ENCODE measurements around the gene PDIK1L. TPM values are rescaled to one million over a fixed set of nuclear protein-coding genes. Genes with fewer than 3 reads are reported as not detected.

PDIK1L gene
- total and polyA plus RNA-seq, 9 of the 15 experiments (the other 6 are each of a cell fraction or from before 2014, with no cell fraction given): 12.8 to 30.2 (median 21.5) TPM

GRCh38 chr1:26124418-26125331 is 13.1 kb downstream of the PDIK1L start (continued):
- TF ChIP-seq CREB1 (IDR thresholded peaks at IDR 0.05) (no peak), CREB1 (CRISPR knock-in tag; IDR thresholded peaks at IDR 0.05) (no peak), RNF2 (IDR thresholded peaks at IDR 0.05) (no peak), HBP1 (CRISPR knock-in tag; IDR thresholded peaks at IDR 0.05) (no peak), HDGF (IDR thresholded peaks at IDR 0.05) (no peak), ELK3 (CRISPR knock-in tag; IDR thresholded peaks at IDR 0.05) (no peak), BACH1 (tag; IDR thresholded peaks at IDR 0.05) (no peak; the same call in none of the 2 replicates), ZNF668 (CRISPR knock-in tag; IDR thresholded peaks at IDR 0.05) (peak; percentile 90), DEAF1 (CRISPR knock-in tag; IDR thresholded peaks at IDR 0.05) (no peak), CBX5 (IDR thresholded peaks at IDR 0.05; ENCODE audit: borderline replicate concordance, low read depth) (no peak), PBX2 (CRISPR knock-in tag; IDR thresholded peaks at IDR 0.05; ENCODE audit: low read depth) (no peak), PBX2 (tag; conservative IDR thresholded peaks at IDR 0.05; ENCODE audit: low read depth) (peak; percentile 74), SPI1 (IDR thresholded peaks at IDR 0.05; ENCODE audit: borderline replicate concordance, low read depth, low read length) (no peak), TRIM24 (IDR thresholded peaks at IDR 0.05) (no peak), DNMT1 (IDR thresholded peaks at IDR 0.05) (no peak), HDAC6 (IDR thresholded peaks at IDR 0.05; ENCODE audit: low read depth, low read length) (no peak), RAD21 (CRISPR knock-in tag; conservative IDR thresholded peaks at IDR 0.05 in 1 of 2, IDR thresholded peaks at IDR 0.05 in 1 of 2) (no peak), BRF2 (IDR thresholded peaks at IDR 0.05; ENCODE audit: borderline replicate concordance, insufficient read depth, insufficient read length) (no peak)
